Activated T-helper 17 cell treated with anti-CD3 and anti-CD28 coated beads, Interleukin-2, amount 50 U/mL, for 72 hours (primary cell): ENCODE results near the gene CCL25. TPM values are rescaled to one million over a fixed set of nuclear protein-coding genes. Genes with fewer than 3 reads are reported as not detected.

ENCODE experiments used
- ATAC-seq: fragments of 150-1000 bp; cut with Tn5 transposase; replicated peaks from 2 replicates; pipeline ENCODE4 v1.10.0; 2021; ENCODE audit warnings: mild to moderate bottlenecking, moderate library complexity
- H3K27ac Mint-ChIP-seq: one replicate; pipeline ENCODE4 v1.8.0; 2022; ENCODE audit warnings: mixed read lengths
- H3K27me3 Mint-ChIP-seq: one replicate; pipeline ENCODE4 v1.8.0; 2022; ENCODE audit warnings: mixed read lengths
- H3K36me3 Mint-ChIP-seq: one replicate; pipeline ENCODE4 v1.8.0; 2022; ENCODE audit warnings: low read depth, mild to moderate bottlenecking, mixed read lengths
- H3K4me1 Mint-ChIP-seq: one replicate; pipeline ENCODE4 v1.8.0; 2022; ENCODE audit warnings: mixed read lengths
- H3K4me3 Mint-ChIP-seq: one replicate; pipeline ENCODE4 v1.8.0; 2022; ENCODE audit warnings: mild to moderate bottlenecking, mixed read lengths
- H3K9me3 Mint-ChIP-seq: one replicate; pipeline ENCODE4 v1.8.0; 2022; ENCODE audit warnings: mixed read lengths
- total RNA-seq, 2 donors: library from RNA; stranded (reverse); gene quantifications; one replicate each; pipeline ENCODE4 v1.2.3, GENCODE V29; 2022

CCL25 gene
- total RNA-seq, 2 donors from 2014 or later: 0.48 TPM; not detected in 1

- H3K27ac Mint-ChIP-seq: no peak overlapping the region
- H3K4me1 Mint-ChIP-seq: no peaks in the 10 kb centered on the region
- no peak for ATAC-seq
- H3K27me3 Mint-ChIP-seq: no peaks in the 10 kb centered on the region
- peaks cover 7% of the 10 kb centered on the region for H3K9me3 Mint-ChIP-seq
- H3K36me3 Mint-ChIP-seq: no peaks in the 10 kb centered on the region
- no peak overlapping the region for H3K4me3 Mint-ChIP-seq
Measured at GRCh38 chr19:8064911-8065874, 12.6 kb downstream of the CCL25 start.

- Mint-ChIP-seq H3K36me3 (no peaks in the 10 kb centered on the region), H3K4me1 (no peaks in the 10 kb centered on the region), H3K27me3 (no peaks in the 10 kb centered on the region), H3K4me3 (no peak overlapping the region), H3K27ac (no peak overlapping the region), H3K9me3 (peaks cover 9% of the 10 kb centered on the region)
- no peak for ATAC-seq
Measured at GRCh38 chr19:8065875-8066261, 13.3 kb downstream of the CCL25 start.

- H3K27me3 Mint-ChIP-seq: peaks cover 6% of the 10 kb centered on the region
- H3K9me3 Mint-ChIP-seq: peaks cover 15% of the 10 kb centered on the region
- no peak overlapping the region for H3K27ac Mint-ChIP-seq
- no peak for ATAC-seq
- H3K4me1 Mint-ChIP-seq: no peaks in the 10 kb centered on the region
- H3K4me3 Mint-ChIP-seq: no peak overlapping the region
- H3K36me3 Mint-ChIP-seq: no peaks in the 10 kb centered on the region
Measured at GRCh38 chr19:8069096-8069973, 16.8 kb downstream of the CCL25 start.

- ATAC-seq: no peak
- H3K27ac Mint-ChIP-seq: no peak overlapping the region
- no peak overlapping the region for H3K4me3 Mint-ChIP-seq
- peaks cover 16% of the 10 kb centered on the region for H3K9me3 Mint-ChIP-seq
- no peaks in the 10 kb centered on the region for H3K4me1 Mint-ChIP-seq
- H3K36me3 Mint-ChIP-seq: no peaks in the 10 kb centered on the region
- H3K27me3 Mint-ChIP-seq: peaks cover 6% of the 10 kb centered on the region
Measured at GRCh38 chr19:8071912-8072311, 19.4 kb downstream of the CCL25 start.

GRCh38 chr19:8074501-8074900 lies 21.9 kb downstream of the CCL25 start:
- H3K27ac Mint-ChIP-seq: no peak overlapping the region
- peaks cover 13% of the 10 kb centered on the region for H3K9me3 Mint-ChIP-seq
- H3K36me3 Mint-ChIP-seq: no peaks in the 10 kb centered on the region
- ATAC-seq: no peak
- no peak overlapping the region for H3K4me3 Mint-ChIP-seq
- peaks cover 6% of the 10 kb centered on the region for H3K27me3 Mint-ChIP-seq
- no peaks in the 10 kb centered on the region for H3K4me1 Mint-ChIP-seq

- no peaks in the 10 kb centered on the region for H3K4me1 Mint-ChIP-seq
- no peak overlapping the region for H3K4me3 Mint-ChIP-seq
- peaks cover 6% of the 10 kb centered on the region for H3K27me3 Mint-ChIP-seq
- peaks cover 7% of the 10 kb centered on the region for H3K9me3 Mint-ChIP-seq
- no peaks in the 10 kb centered on the region for H3K36me3 Mint-ChIP-seq
- no peak for ATAC-seq
- H3K27ac Mint-ChIP-seq: peak overlapping the region; percentile 34
Measured at GRCh38 chr19:8075158-8076074, 22.9 kb downstream of the CCL25 start.

GRCh38 chr19:8079988-8080387 lies 27.4 kb downstream of the CCL25 start:
- Mint-ChIP-seq H3K9me3 (no peaks in the 10 kb centered on the region), H3K36me3 (no peaks in the 10 kb centered on the region), H3K27ac (no peak overlapping the region), H3K27me3 (peaks cover 5% of the 10 kb centered on the region), H3K4me1 (no peaks in the 10 kb centered on the region), H3K4me3 (no peak overlapping the region)
- no peak for ATAC-seq

GRCh38 chr19:8080832-8081231 lies 28.3 kb downstream of the CCL25 start:
- Mint-ChIP-seq H3K9me3 (no peaks in the 10 kb centered on the region), H3K36me3 (no peaks in the 10 kb centered on the region), H3K27ac (no peak overlapping the region), H3K27me3 (peaks cover 7% of the 10 kb centered on the region), H3K4me1 (no peaks in the 10 kb centered on the region), H3K4me3 (no peak overlapping the region)
- ATAC-seq: no peak

GRCh38 chr19:8081569-8082550 lies 29.3 kb downstream of the CCL25 start:
- no peaks in the 10 kb centered on the region for H3K9me3 Mint-ChIP-seq
- no peak for ATAC-seq
- H3K4me3 Mint-ChIP-seq: no peak overlapping the region
- H3K36me3 Mint-ChIP-seq: no peaks in the 10 kb centered on the region
- peaks cover 7% of the 10 kb centered on the region for H3K27me3 Mint-ChIP-seq
- no peaks in the 10 kb centered on the region for H3K4me1 Mint-ChIP-seq
- H3K27ac Mint-ChIP-seq: no peak overlapping the region

GRCh38 chr19:8083141-8083540 lies 30.6 kb downstream of the CCL25 start:
- Mint-ChIP-seq H3K9me3 (no peaks in the 10 kb centered on the region), H3K4me1 (no peaks in the 10 kb centered on the region), H3K27ac (no peak overlapping the region), H3K27me3 (peaks cover 7% of the 10 kb centered on the region), H3K36me3 (no peaks in the 10 kb centered on the region), H3K4me3 (no peak overlapping the region)
- ATAC-seq: no peak

- Mint-ChIP-seq H3K4me1 (no peaks in the 10 kb centered on the region), H3K27me3 (peaks cover 7% of the 10 kb centered on the region), H3K4me3 (no peak overlapping the region), H3K36me3 (no peaks in the 10 kb centered on the region), H3K27ac (no peak overlapping the region), H3K9me3 (no peaks in the 10 kb centered on the region)
- ATAC-seq: no peak
Measured at GRCh38 chr19:8084152-8084551, 31.6 kb downstream of the CCL25 start.

GRCh38 chr19:8085598-8086408 lies 33.2 kb downstream of the CCL25 start:
- Mint-ChIP-seq H3K27me3 (peaks cover 7% of the 10 kb centered on the region), H3K4me3 (no peak overlapping the region), H3K9me3 (no peaks in the 10 kb centered on the region), H3K4me1 (no peaks in the 10 kb centered on the region), H3K36me3 (no peaks in the 10 kb centered on the region), H3K27ac (no peak overlapping the region)
- ATAC-seq: no peak
